Astrocyte of the hippocampus (primary cell): ENCODE data around the gene CREB5.
A peak's percentile ranks its signal among the peaks of the same experiment; 100 is the strongest.
"Not testable (repeated sequence)": the region's sequence is repeated elsewhere in the genome, so short reads cannot be mapped to it uniquely, and the experiment has no call there.

Source experiments
- DNase-seq: peaks from one replicate; pipeline ENCODE4 v3.0.0; 2011; ENCODE audit warnings: low read depth, low spot score

The CREB5 gene

DNA sequence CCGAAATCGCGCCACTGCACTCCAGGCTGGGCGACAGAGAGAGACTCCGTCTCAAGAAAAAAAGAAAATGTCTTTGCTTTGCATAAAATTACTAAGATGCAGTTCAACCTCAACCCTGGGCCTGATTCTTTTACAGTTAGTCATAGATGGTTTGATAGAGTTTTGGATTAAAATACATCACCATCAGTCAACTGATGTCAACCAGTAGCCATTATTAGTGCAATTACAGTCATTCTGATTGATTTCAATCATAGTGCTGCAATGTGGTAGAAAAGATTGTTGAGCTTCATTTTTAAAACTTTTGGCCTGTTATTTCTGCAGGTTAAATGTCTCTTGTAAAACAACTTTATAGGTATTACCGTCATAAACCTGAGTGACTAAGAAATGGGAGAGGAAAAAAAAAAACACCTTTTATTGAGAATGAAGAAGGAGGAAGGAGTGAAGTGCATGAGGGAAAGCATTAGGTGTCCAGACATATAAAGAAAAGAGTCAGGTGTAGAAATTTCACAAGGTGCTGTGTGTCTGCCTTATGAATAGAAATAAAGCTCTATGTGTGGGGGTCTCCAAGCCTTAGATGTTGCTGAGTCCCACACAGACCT lies 395.2 kb downstream of the CREB5 start:
- peak; percentile 47 for DNase-seq

DNA sequence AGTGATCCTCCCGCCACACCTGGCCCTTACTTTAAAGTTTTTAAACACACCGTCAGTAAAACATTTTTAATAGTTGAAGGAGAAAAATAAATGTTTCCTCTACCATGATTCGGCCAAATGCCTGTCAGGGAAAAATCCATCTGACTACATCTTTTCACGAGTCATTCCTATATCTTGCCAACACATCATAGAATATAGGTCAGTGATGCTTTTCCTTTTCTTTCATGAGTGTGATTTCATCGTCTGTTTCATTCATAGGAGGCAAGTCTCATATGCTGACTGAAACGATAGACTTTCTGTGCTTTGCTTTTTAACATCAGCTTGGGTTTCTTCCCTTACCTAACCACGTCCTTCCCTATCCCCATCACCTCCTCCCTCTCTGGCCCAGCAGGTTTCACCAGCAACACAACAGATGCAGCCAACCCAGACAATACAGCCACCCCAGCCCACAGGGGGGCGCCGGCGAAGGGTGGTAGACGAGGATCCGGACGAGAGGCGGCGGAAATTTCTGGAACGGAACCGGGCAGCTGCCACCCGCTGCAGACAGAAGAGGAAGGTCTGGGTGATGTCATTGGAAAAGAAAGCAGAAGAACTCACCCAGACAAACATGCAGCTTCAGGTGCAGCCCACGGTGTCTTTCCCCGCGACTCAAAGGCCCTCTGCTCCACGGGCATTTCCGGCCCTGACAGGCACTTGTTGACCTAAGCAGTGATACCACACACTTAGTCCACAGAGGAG lies 396.6 kb downstream of the CREB5 start:
- DNase-seq = no peak

DNA sequence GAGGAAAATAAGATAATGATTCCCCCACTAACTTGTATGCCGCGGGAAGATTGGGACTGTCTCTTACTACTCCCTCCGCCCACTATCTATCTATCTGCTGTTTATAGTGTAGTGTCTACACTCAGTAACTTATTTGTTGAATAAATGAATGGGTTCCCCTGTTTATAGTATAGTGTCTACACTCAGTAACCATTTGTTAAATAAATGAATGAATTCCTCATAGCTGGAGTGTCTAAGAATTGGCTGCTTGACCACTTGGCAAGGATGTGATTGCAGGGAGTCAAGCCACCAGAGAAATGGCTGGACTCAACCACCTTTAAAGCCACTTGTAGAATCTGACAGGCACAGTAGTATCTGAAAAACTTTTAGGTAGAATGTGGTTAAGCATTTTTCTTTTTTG lies 398.7 kb downstream of the CREB5 start:
- DNase-seq = no peak

DNA sequence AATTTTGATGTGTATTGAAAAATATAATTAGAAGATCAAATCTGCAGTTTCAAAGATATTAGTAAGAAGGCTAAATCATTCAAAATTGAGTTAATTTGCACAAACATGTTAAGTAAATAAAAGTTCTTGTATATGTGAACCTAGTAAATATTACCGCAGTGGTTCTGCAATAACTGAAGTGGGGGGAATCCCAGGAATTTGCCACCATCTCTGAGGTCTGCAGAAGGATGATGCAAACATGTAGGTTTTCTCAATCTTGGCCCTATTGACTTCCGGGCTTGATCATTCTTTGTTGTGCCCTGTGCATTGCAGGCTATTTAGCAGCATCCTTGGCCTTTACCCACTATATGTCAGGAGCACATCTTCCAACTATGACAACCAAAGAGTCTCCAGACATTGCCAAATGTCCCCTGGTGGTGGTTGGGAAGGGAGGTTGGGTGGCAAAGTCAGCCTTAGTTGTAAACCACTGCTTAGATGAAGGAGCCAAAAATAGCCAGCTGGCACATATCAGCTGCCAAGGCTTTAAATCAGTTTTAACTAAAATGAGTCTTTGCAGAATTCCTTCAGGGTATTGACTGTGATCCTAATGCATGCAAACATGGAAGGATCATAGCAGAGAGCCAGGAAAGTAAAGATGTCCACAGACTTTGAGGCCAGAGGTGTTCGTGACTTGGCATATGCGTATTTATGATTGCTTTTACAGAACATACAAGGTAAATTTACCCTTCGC lies 399.5 kb downstream of the CREB5 start:
- no peak for DNase-seq

DNA sequence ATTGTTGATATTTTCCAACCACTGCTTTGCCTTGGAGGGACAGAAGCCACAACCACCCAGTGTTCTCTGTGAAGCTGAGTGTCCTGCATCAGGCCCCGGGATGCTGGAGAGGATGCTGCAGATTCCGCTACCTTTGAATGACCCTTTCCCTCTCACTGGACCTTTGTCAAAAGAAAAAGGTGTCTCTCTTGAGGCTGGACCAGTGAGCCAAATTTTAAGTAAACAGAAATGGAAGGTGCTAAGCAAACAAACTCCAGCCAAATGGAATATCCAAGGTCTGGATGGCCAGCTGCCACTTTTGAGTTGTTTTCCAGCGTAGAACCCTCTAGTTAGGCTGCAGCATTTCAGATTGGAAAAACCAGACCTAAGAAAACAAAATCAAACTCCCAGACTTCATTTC lies 400.3 kb downstream of the CREB5 start:
- DNase-seq = no peak

DNA sequence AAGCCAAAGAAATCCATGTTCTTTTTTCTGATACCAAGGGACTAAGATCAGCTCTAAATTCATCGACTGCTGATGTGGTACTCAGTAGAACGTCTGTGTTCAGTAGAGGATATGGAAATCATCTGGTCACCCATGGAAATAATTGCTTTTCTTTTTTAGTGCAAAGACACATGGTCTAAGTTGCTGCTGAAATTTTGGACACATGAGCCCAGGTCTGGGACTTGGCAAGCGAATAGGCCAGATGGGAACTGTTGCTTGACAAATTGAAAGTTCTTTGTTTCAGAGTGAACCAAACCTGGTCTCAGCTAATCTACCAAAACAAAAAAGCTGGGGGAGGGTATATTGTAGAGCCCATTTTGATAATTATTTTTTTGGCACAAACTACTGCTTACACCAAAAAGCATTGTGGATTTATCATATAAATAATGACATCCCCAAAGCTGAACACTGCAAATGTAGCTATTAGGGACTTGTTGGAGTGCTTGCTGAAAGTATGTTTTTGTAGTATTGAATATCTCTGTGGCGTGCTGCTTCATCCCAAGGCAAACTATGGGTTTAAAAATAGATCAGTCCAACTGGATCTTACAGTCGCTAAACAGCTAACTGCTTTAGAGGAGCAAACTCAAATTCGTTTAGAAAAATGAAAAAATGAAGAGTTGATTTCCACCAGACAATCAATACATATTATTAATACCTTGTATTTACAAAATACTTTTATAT lies 401.1 kb downstream of the CREB5 start:
- DNase-seq = no peak

DNA sequence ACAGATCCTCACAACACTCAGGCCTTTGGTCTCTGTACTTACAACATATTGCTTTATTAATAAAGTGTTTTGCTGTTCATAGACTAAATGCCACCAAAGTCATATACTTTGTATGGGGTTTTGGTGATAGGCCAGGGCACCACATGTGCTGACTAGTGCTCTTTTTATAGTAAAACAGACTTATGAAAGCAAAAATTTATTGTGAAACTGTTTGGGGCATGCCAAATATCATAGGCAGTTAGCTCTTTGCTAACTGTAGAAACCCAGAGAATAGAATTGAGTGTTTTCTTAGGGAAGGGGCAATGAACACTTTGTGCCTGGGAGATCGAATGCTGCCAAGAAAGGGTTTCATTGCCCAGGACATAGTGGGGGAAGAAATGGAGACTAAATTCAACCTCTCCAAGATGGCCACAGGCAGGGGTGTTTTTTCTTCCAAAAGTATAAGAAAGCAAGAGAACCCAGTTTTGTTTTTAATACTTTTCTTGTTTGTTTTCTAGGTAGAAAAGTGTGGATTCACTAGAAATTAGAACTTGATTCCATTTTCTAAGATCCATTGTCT lies 403.1 kb downstream of the CREB5 start:
- DNase-seq = no peak

DNA sequence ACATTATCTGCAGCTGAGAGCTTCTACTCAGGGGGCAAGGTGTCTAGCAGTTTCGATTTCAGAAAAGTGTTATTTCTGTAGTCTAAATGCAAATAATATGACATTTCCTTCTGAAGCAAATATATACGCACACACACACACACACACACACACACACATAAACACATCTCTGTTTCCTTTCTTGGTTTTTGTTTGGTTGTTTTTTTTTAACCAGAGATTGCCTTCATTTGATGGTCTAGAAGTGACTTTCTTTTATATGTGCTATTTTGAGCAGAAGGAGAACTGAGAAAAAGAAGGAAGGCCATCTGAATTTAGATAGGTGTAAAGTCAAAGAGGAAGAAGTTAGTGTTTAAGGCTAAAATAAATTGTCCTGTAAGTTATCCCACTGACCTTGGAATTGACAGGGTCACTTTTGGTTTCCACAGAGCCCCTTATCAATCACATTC lies 403.6 kb downstream of the CREB5 start:
- DNase-seq = no peak

DNA sequence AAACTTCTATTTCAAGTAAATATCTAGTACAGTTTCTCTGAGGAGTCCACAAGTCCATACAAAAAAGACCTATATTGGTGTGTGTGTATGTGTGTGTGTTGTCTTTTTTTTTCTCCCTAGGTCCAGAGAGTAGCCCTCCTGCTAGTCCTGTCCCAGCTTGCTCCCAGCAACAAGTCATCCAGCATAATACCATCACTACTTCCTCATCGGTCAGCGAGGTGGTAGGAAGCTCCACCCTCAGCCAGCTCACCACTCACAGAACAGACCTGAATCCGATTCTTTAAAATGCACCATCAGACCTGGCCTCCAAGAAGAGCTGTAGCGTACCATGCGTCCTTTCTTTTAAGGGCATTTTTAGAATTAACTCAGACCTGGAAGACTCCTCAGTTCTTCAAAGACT lies 406.7 kb downstream of the CREB5 start:
- no peak for DNase-seq

DNA sequence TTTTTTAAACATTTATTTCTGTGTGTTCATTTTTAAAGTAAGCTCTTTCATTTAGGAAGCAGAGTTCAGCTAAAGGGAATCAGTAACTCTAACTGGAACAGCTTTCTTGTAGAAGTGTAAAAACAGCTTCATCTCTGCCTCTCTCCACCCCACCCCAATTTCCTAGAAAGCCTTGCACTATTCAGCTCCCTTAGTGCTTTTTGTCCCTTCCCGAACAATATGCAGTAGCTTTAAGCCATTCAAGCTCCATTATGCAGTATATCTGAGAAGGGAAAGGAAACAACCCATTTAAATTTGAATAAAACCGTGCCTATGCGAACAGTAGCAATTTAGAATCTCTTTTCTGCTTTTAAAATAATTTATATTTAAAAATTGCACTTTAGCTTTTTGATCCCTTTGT lies 411.3 kb downstream of the CREB5 start:
- no peak for DNase-seq

DNA sequence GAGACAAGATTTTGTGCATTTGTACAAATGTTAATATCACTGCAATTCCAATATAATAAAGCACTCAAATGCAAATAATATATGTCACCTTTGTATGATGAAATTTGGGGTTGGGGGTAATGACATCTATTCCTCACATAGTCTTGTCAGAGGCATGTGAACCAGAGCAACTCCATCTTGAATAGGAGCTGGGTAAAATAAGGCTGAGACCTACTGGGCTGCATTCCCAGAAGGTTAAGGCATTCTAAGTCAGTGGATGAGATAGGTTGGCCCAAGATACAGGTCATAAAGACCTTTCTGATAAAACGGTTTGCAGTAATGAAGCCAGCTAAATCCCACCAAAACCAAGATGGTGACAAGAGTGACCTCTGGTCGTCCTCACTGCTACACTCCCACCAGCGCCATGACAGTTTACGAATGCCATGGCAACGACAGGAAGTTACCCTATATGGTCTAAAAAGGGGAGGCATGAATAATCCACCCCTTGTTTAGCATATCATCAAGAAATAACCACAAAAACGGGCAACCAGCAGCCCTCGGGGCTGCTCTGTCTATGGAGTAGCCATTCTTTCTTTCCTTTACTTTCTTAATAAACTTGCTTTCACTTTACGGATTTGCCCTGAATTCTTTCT lies 413.6 kb downstream of the CREB5 start:
- DNase-seq = not testable (repeated sequence)

DNA sequence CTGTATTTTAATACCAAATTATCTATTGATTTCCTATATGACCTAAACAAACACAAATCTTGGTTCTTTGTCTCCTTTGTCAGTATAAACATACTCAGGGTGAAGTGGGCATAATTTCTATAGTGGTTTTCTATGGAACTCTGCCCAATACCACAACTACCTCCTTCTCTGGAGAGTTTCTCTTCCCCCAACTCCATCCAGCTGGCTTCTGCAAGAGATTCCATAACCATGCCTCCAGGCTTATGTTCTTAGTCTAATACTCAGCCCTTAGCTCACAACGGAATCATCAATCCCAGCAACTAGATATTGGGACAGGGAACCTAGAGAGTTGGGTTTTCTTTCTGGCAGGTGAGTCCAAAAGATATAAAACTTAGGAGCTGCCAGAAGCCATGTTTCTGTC lies 418.5 kb downstream of the CREB5 start:
- DNase-seq = peak; percentile 66

DNA sequence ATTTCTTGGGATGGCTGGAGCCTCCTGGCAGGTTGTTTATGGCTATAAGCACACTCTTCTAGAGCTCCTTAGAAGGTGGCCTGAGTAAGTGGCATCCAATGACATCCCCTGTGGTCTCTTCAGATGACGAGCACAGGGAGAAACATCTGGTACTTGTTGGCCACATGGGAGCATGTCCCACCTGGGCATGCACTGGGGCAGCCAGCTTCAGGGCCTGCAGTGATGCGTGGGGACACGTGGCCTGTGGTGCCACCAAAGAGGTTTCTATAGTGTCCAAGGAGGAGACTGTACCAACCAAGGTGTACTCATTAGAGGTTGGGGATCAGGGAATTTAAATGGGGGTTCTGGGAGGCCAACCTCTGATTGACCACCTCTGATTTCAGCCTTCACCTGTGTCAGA lies 420.4 kb downstream of the CREB5 start:
- no peak for DNase-seq

DNA sequence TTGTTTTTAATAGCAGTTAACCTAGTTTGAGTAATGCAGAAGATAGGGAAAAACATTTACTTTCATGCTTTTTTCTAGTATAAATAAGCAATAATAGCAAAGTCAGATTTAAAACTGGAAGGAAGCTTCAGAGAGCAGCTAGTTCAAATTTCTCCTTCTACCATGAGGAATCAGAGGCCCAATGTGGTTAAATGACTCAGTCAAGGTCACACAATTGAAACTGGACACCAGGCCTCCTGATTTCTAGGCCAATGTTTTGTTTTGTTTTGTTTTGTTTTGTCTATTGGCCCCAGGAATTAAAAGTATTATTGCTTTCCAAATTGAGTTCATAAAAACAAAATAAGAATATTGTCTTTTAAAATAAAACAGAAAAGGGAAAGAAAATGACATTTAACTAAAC lies 423.5 kb downstream of the CREB5 start:
- DNase-seq = peak; percentile 24

DNA sequence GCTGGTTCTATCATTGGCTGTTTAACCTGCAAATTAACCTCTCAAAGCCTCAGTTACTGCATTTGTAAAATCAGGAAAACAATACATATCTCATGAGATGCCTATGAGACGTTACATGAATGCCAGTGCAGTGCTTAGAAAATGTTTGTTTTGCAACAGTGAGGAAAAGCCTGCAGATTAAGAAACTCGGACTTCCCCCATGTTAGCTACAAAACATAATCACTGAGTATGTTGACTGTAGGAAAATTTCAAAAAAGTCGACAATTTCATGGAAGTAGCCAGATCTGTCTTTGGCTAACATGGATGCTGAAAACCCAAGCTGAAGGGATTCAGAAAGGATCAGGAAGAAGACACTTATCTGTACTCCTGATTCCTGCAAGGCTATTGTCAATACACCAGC lies 424.4 kb downstream of the CREB5 start:
- no peak for DNase-seq

DNA sequence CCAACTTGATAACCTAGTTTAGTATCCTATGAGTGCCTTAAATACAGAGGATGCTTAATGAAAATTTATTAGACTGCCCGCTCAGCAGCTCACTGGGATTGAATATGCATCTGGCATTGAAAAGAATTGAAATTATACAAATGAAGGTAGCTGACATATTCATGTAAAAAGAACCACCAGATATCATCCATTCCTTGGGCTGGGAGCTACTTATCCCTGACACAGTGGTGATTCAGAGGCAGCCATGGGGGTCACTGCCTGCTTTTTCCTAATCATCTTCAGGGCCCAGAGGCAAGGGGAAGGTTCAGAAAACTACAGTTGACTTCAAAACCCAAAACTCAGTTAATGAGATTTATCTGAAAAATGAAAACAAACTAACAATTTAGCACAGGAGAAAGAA lies 424.9 kb downstream of the CREB5 start:
- no peak for DNase-seq

DNA sequence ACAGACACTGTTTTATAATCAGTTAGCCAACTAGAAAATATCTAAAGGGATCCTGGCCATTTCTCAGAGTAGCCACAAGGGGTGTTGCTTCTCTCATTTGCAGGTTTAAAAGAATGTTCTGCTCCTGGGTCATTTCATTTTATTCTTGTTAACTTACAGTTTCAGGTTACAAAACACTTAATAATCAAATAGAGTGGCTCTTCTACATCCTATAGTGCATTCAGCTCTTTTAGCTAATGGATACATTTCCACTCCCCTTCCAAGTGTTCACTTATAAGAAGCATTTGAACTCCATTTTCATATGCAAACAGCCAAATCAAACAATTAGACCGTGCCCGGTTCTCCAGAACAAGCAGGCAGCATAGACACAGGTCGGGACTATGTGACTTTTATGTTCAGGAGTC lies 428.3 kb downstream of the CREB5 start:
- DNase-seq = peak; percentile 28

DNA sequence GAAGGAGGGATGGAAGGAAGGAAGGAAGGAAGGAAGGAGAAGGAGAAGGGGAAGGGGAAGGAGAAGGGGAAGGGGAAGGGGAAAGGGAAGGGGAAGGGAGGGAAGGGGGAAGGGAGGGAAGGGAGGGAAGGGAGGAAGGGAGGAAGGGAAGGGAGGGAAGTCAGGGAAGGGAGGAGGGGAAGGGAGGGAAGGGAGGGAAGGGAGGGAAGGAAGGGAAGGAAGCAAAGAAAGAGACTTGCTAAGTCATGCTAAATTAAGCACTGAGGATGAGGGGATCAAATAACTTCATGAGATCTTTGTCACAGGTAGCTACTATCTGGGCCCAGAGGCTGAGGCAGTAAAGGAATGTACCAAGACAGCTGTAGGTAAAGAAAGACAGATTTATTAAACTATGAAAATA lies 429.4 kb downstream of the CREB5 start:
- no peak for DNase-seq

DNA sequence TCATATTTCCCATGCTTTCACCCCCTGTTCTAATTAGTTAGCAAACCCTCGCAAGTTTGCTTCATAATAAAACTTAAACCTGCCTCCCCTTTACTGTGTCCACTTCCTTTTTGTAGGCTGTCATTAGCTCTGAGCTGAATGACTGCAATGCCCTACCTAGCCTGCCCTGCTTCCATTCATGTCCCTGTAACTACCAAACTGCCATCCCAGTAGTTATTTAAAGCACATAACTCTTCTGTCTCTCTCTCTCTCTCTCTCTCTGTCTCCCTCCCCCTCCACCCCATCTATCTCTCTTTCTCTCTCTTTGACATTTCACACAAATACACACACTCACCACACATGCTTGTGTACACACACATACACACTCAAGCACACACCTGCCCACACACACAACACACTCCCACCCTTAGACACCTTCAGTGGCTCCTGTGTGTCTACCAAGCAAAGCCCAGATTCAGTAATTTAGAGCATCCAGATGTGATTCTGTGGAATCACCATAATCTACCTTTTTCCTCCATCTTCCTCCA lies 430.5 kb downstream of the CREB5 start:
- DNase-seq = no peak

DNA sequence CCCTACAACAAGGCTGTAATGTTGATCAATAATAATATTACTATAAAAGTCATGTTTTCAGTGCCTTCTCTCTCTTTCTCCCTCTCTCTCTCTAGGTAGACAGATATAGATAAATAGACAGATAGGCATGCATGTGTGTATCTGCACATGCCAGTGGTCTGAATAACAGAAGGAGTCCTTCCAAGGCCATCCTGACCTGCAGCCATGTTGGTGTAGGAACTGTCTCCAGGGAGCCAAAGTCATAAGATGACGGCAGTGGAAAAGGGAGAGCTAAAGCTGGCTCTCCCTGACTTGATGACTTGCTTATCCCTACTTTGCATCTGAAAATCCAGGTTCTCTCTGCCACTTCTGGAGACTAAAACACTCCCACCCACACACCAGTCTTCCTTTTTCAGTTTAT lies 432.8 kb downstream of the CREB5 start:
- DNase-seq = no peak

DNA sequence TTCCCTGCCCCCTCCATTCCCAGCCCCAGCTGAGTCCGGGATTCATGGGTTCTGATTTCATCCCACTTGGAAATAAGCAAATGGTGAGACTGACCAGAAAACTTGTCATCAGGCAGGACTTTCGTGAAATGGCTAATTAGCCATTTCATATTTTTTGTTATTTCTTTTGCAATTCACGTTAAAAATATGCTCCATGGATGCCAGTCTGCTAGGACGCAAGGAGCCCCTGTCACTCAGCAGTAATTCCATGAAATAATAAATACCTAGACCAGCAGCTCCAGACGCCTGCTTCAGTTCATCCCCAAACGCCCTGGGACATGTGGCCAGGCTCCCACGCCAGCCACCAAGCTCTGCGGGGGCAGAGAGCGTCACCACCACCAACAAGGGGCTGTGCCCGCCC lies 434.9 kb downstream of the CREB5 start:
- no peak for DNase-seq
